HG03442 (cell line): ENCODE results near the gene MT1HL1.
"Not testable (repeated sequence)": the region's sequence is repeated elsewhere in the genome, so short reads cannot be mapped to it uniquely, and the experiment has no call there.

Source experiments
- ATAC-seq: cut with Tn5 transposase; IDR thresholded peaks from one replicate; pipeline ENCODE4 v1.9.1; 2021; ENCODE audit warnings: mild to moderate bottlenecking, moderate library complexity; ENCODE audit not compliant: unreplicated experiment

MT1HL1 gene

DNA sequence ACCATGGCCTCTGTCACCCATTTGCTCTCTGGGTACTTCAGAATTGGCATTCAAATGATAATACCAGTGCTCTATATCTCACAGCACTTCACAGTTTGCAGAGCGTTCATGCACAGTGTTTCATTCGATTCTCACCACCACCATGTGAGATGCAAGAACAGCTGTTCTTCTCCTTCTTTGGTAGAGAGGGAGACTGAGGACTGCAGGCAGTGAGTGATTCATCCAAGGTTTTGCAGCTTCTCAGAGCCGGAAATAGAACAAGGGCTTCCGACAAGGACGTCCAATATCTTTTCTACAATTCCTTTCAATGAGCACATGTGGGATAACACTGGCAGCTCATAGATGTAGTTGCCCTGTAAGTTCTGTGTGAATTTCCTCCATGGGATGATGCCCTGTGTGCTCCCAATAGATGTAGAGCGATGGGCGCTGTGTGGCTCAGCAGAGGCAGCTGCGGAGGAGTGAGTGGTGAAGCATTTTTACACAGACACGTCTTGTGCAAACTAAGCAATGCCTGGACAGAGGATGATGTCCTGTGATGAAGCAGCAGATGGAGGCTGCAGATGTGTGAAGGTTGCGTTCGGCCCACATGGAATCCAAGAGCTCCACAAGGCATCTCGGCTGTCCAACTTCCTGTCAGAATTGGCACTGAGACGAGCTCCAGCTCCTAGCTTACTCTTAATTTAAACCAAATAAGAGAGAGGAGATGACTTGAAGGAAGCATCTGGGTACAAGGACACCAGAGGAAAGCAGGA, 24.9 kb downstream of the MT1HL1 start:
- no peak for ATAC-seq

DNA sequence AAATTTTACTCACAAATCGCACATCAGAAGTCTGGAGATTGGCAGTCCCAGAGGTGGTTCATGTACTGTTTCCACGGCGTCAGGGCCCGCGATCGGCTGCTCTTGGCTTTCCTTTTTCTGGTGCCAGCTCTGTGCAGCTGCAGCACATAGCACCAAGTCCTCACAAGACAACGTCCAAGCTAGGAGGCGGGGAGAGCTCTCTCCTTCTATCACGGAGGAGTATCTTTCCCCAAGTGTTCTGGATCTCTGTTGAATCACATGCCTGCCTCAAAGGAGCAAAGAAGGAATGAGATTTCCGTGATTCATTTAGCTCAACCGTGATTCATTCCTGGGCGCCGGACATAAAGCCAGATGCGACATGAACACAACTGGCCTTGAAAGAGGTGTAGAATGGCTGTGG, 25.5 kb downstream of the MT1HL1 start:
- no peak for ATAC-seq

DNA sequence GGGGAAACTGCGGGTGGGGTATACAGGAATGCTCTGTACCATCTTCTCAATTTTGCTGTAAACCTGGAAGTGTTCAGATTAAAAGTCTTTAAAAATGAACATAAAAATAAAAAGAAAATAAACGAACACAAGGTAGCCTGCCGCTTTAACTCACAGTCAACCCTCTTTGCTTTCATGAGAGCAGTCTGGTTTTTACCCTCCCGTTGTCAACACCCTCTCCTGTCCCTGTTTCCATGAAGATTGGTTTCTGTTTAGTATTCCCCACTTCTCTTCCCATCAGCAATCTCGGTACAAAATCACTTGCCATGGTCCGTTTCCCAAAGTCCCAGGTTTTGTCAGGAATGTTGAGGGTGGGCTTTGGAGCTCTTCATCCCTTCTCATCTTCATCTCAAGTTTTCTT, 28.8 kb downstream of the MT1HL1 start:
- ATAC-seq = no peak

DNA sequence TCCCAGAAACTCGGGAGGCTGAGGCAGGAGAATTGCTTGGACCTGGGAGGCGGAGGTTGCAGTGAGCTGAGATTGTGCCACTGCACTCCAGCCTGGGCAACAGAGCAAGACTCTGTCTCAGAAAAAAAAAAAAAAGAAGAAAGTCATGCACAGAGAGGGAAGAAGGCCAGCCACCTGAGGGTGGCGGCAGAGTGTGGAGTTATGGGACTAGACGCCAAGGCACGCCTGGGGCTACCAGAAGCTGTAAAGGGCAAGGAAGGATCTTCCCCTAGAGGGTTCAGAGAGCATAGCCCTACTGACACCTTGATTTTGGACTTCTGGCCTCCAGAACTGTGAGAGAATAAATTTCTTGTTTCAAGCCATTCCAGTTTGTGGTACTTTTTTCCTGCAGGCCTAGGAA, 30.2 kb downstream of the MT1HL1 start:
- ATAC-seq = not testable (repeated sequence)

DNA sequence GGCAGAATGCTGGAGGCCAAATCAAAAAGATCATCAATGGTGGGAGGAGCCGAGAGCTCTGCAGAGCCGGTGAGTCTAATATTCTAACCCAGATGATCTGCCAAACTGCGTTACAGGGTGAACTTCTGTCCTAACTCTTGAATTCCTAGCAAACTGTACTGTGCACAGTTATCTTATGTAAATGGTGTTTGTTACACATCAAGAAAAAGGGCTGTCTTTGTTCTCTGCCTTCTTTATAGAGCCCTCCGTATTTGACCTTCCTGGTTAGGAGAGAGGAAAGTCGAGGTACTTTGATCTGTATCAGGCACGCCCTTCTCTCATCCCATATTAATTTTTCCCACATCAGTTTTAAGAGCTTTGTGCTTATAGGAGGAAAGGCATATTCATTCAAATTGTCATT, 37.6 kb downstream of the MT1HL1 start:
- no peak for ATAC-seq

DNA sequence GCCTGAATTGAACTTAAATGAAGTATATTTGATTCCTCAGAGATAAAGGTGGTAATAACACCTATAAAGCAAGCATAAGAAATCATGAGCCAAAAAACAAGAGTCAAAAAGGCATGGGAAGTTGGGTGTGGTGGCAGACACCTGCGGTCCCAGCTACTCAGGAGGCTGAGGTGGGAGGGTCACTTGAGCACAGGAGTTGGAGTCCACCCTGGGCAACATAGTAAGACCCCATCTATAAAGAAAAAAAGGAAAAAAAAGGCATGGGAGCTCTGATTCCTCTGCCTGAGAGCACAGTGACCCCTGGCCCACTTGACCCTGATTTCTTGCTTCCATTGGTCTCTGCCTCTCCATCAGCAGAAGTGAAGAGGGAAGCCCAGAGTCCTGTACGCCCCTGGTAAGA, 40.3 kb downstream of the MT1HL1 start:
- no peak for ATAC-seq

DNA sequence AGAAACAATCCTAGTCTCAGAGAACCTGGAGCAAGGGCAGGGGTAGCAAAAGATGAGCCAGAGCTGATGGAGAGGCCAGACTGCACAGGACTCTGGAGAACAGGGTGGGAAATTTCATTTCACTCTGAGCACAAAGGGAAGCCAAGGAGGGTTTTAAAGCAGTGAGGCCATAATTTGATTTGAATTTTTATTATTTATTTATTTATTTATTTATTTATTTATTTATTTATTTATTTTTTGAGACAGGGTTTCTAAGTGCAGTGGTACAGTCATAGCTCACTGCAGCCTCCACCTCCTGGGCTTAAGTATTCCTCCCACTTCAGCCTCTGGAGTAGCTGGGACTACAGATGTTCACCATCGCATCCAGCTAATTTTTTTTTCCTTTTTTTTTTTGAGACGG, 45.1 kb downstream of the MT1HL1 start:
- no peak for ATAC-seq

DNA sequence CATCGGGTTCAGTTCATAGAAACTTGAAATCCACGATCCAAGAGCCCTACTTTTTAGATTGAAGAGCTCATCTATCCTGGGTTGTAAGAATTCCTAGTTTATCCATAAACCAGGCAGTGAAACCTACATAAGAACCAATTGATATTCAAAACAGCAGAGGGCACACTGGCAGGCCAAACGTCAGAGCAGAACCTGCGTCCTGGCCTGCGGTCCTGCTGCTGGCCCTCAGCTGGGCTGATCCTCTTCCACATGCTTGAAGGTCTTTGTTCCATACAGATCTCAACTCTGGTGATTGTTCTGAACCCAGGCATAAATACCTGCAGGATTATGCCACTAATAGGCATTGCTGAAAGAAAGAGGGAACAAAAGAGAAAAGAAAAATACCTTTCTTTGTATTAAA, 47.0 kb downstream of the MT1HL1 start:
- no peak for ATAC-seq
